MCF 10A (cell line): ENCODE results near the gene PLEK. TPM values are rescaled to one million over a fixed set of nuclear protein-coding genes. Genes with fewer than 3 reads are reported as not detected.
"Not testable (repeated sequence)": the region's sequence is repeated elsewhere in the genome, so short reads cannot be mapped to it uniquely, and the experiment has no call there.

ENCODE experiments used
- BruUV-seq: library from RNA; stranded (reverse); fragments of 400-500 nt; replicated peaks from 2 replicates; lab custom pipeline; 2021; lab: Mats Ljungman, UMichigan
- CTCF ChIA-PET: fragments of 300-600 bp; sonication (Branson Sonifier 250); formaldehyde crosslinking; extraction: SDS; loops from one replicate; lab custom pipeline; 2021; ENCODE audit warnings: antibody characterized with exemption, inconsistent platforms; lab: Yijun Ruan, JAX
- POLR2A ChIA-PET: fragments of 300-600, 350-650 bp; sonication (Branson Sonifier 250); formaldehyde crosslinking; extraction: SDS; loops from one replicate; lab custom pipeline; 2020; ENCODE audit warnings: antibody characterized with exemption, inconsistent platforms; lab: Yijun Ruan, JAX
- DNase-seq: peaks from one replicate; pipeline ENCODE4 v3.0.0-alpha.2; 2018; ENCODE audit not compliant: unreplicated experiment
- H3K27ac Mint-ChIP-seq: one replicate; pipeline ENCODE4 v1.8.0; 2022; ENCODE audit warnings: mild to moderate bottlenecking, low read depth, mixed read lengths; ENCODE audit not compliant: unreplicated experiment
- H3K27me3 Mint-ChIP-seq: one replicate; pipeline ENCODE4 v1.8.0; 2022; ENCODE audit warnings: mixed read lengths; ENCODE audit not compliant: insufficient read depth, unreplicated experiment
- H3K36me3 Mint-ChIP-seq: one replicate; pipeline ENCODE4 v1.8.0; 2022; ENCODE audit warnings: mild to moderate bottlenecking, moderate library complexity, mixed read lengths; ENCODE audit not compliant: insufficient read depth, unreplicated experiment
- H3K4me1 Mint-ChIP-seq: one replicate; pipeline ENCODE4 v1.8.0; 2022; ENCODE audit warnings: mixed read lengths; ENCODE audit not compliant: insufficient read depth, unreplicated experiment
- H3K4me3 Mint-ChIP-seq: one replicate; pipeline ENCODE4 v1.8.0; 2022; ENCODE audit warnings: mild to moderate bottlenecking, moderate library complexity, mixed read lengths; ENCODE audit not compliant: unreplicated experiment
- H3K9me3 Mint-ChIP-seq: one replicate; pipeline ENCODE4 v1.8.0; 2022; ENCODE audit warnings: mixed read lengths; ENCODE audit not compliant: unreplicated experiment
- CTCF ChIP-seq: fragments of 200-600 bp; IDR thresholded peaks from one replicate; pipeline ENCODE4 v1.8.0; 2022; ENCODE audit warnings: antibody characterized with exemption, mild to moderate bottlenecking; ENCODE audit not compliant: unreplicated experiment
- intact Hi-C: fragments of 100-400 bp; cut with micrococcal nuclease; formaldehyde crosslinking; loops from 2 replicates; pipeline ENCODE4 v1.14.1; 2022
- total RNA-seq: library from RNA; stranded (reverse); gene quantifications from 2 replicates; pipeline ENCODE4 v1.2.3, GENCODE V29; 2022

The PLEK gene
- total RNA-seq, 1 experiment from 2014 or later, result not detected

GRCh38 chr2:68441994-68442322 is 76.9 kb downstream of the PLEK start:
- TF ChIP-seq CTCF, result no peak
- H3K4me3 Mint-ChIP-seq, result no peak overlapping the region
- no TSS peak for BruUV-seq

GRCh38 chr2:68446425-68446824 is 81.3 kb downstream of the PLEK start:
- intact Hi-C loops, POLR2A ChIA-PET, BruUV-seq, H3K27me3 Mint-ChIP-seq, H3K4me3 Mint-ChIP-seq, H3K9me3 Mint-ChIP-seq, H3K27ac Mint-ChIP-seq, H3K4me1 Mint-ChIP-seq, CTCF ChIA-PET, H3K36me3 Mint-ChIP-seq, DNase-seq: not testable (repeated sequence)

More at GRCh38 chr2:68441994-68442322, 76.9 kb downstream of the PLEK start:
- DNase-seq, result no peak
- intact Hi-C loops, result loop anchor here (1.0 kb wide), 3 partner anchors 80 to 320 kb away; no protein-coding TSS in a partner anchor
- no peaks in the 10 kb centered on the region for H3K4me1 Mint-ChIP-seq
- H3K9me3 Mint-ChIP-seq, result no peaks in the 10 kb centered on the region
- H3K36me3 Mint-ChIP-seq, result no peaks in the 10 kb centered on the region
- H3K27me3 Mint-ChIP-seq, result no peaks in the 10 kb centered on the region
- CTCF ChIA-PET, result interaction anchor here (0.6 to 4.6 kb wide), 30 partner anchors 11 to 592 kb away, joined by 3 to 30 read pairs (median 4); partner anchors contain the start of genes CNRIP1, FBXO48 and PNO1
- H3K27ac Mint-ChIP-seq, result no peak overlapping the region
- POLR2A ChIA-PET, result interaction anchor here (0.7 to 1.4 kb wide), 4 partner anchors 15 to 732 kb away, joined by 3 to 6 read pairs (median 4); no protein-coding TSS in a partner anchor

Other genes starting within 250 kb of the PLEK start
- gene PNO1, start 207.4 kb upstream of the PLEK start, total RNA-seq, result 27.9 and 35.0 TPM in 2 replicates
- 50.9 and 54.6 TPM in 2 replicates for gene PPP3R1, start 112.8 kb upstream of the PLEK start, total RNA-seq
- 0.84 and 2.4 TPM in 2 replicates for gene CNRIP1, start 45.3 kb upstream of the PLEK start, total RNA-seq
- gene FBXO48, start 102.0 kb downstream of the PLEK start, total RNA-seq, result 1.7 and 2.1 TPM in 2 replicates
- gene APLF, start 102.3 kb downstream of the PLEK start, total RNA-seq, result 4.0 TPM in 2 replicates